Thyroid gland (tissue), 4 donors: Measurements from ENCODE around the gene TYW3. TPM values are rescaled to one million over a fixed set of nuclear protein-coding genes. Genes with fewer than 3 reads are reported as not detected.

Experiments used
- DNase-seq, 2 donors: peaks; one replicate each; pipeline ENCODE4 v3.0.0-alpha.2; 2019
- H3K27ac ChIP-seq, 3 donors: fragments of 200-600 bp; sonication (generic); 1 replicate in 2 of 3; 2 replicates in 1 of 3; pipeline ENCODE4 v1.5.1; 2016 to 2019; ENCODE audit warnings: mild to moderate bottlenecking in 1 of 3, moderate library complexity in 1 of 3
- H3K27me3 ChIP-seq: fragments of 200-600 bp; sonication (generic); one replicate; pipeline ENCODE4 v1.5.1; 2019
- H3K36me3 ChIP-seq, 2 donors: fragments of 200-600 bp; sonication (generic); one replicate each; pipeline ENCODE4 v1.5.1; 2016 to 2019
- H3K4me1 ChIP-seq, 2 donors: fragments of 200-600 bp; sonication (generic); one replicate each; pipeline ENCODE4 v1.5.1; 2017 to 2019
- H3K4me3 ChIP-seq, 3 donors: fragments of 200-600 bp; sonication (generic); replicated peaks in 1 of 3; 1 replicate in 2 of 3; 2 replicates in 1 of 3; pipeline ENCODE4 v1.5.1; 2016; ENCODE audit warnings: mild to moderate bottlenecking in 1 of 3
- H3K9me3 ChIP-seq: fragments of 200-600 bp; sonication (generic); one replicate; pipeline ENCODE4 v1.5.1; 2017
- CTCF ChIP-seq, 6 experiments: fragments of 200-600 bp in 3 of 6; fragments of 450-650 bp in 3 of 6; sonication (generic) in 3 of 6; IDR thresholded peaks; one replicate each; pipeline ENCODE4 v1.5.1; 2016 to 2019; ENCODE audit warnings: antibody characterized with exemption in 6 of 6, mild to moderate bottlenecking in 2 of 6, inconsistent platforms in 1 of 6, moderate library complexity in 1 of 6
- POLR2A ChIP-seq, 2 donors: fragments of 450-650 bp; IDR thresholded peaks; one replicate each; pipeline ENCODE4 v1.6.1; 2017; ENCODE audit warnings: antibody characterized with exemption in 2 of 2, mild to moderate bottlenecking in 2 of 2, moderate library complexity in 1 of 2
- WGBS, 2 donors: methylation state at CpG; one replicate each; pipeline ENCODE4 v1.1.5; 2017; 5-methylcytosine and 5-hydroxymethylcytosine counted together
- intact Hi-C: fragments of 100-400 bp; cut with DNase I; formaldehyde crosslinking; loops from one replicate; pipeline ENCODE4 v1.15.1; 2023
- total RNA-seq, 4 donors: library from RNA; depleted of rRNA; stranded (reverse); fragments of >200 nt; gene quantifications; one replicate each; pipeline ENCODE4 v1.2.3, GENCODE V29; 2016

The TYW3 gene
- total RNA-seq, 4 donors from 2014 or later, result 18.0 to 23.5 (median 21.1) TPM

- Histone ChIP-seq H3K36me3 (no peaks in the 10 kb centered on the region), H3K4me3 (no peak overlapping the region), H3K9me3 (no peaks in the 10 kb centered on the region), H3K27ac (peak overlapping the region in 1 of 3 donors; percentile 26), H3K4me1 (peaks cover 0 to 7% of the 10 kb centered on the region in 2 donors), H3K27me3 (no peaks in the 10 kb centered on the region)
- TF ChIP-seq CTCF (IDR thresholded peaks at IDR 0.05), result no peak
- TF ChIP-seq POLR2A (IDR thresholded peaks at IDR 0.05), result no peak
- DNase-seq, result no peak
- 3 to 57% methylated on average over 2 of the region's 2 CpGs for WGBS, 2 donors
- intact Hi-C loops, result no loop called here
Observed at GRCh38 chr1:74690364-74690696, 42.6 kb upstream of the TYW3 start.

- no peak for TF ChIP-seq POLR2A (IDR thresholded peaks at IDR 0.05)
- no peak for TF ChIP-seq CTCF (IDR thresholded peaks at IDR 0.05)
- WGBS, 2 donors, result 64 to 66% methylated on average over 4 of the region's 4 CpGs
- H3K9me3 ChIP-seq, result no peaks in the 10 kb centered on the region
Observed at GRCh38 chr1:74690909-74691308, 42.0 kb upstream of the TYW3 start.

GRCh38 chr1:74693473-74693872 is 39.5 kb upstream of the TYW3 start:
- H3K27me3 ChIP-seq, result no peaks in the 10 kb centered on the region
- H3K4me3 ChIP-seq, result no peak overlapping the region
- WGBS, 2 donors, result 78 to 79% methylated on average over 2 of the region's 2 CpGs
- DNase-seq, result no peak
- H3K9me3 ChIP-seq, result no peaks in the 10 kb centered on the region
- no peak overlapping the region for H3K27ac ChIP-seq
- TF ChIP-seq POLR2A (IDR thresholded peaks at IDR 0.05), result no peak
- TF ChIP-seq CTCF (IDR thresholded peaks at IDR 0.05), result no peak
- peaks cover 8 to 9% of the 10 kb centered on the region in 2 donors for H3K4me1 ChIP-seq
- intact Hi-C loops, result no loop called here
- H3K36me3 ChIP-seq, result no peaks in the 10 kb centered on the region

More at GRCh38 chr1:74690909-74691308, 42.0 kb upstream of the TYW3 start:
- Histone ChIP-seq H3K4me1 (peaks cover 0 to 7% of the 10 kb centered on the region in 2 donors), H3K36me3 (no peaks in the 10 kb centered on the region), H3K27ac (no peak overlapping the region), H3K4me3 (no peak overlapping the region), H3K27me3 (no peaks in the 10 kb centered on the region)
- intact Hi-C loops, result no loop called here
- no peak for DNase-seq

DNA sequence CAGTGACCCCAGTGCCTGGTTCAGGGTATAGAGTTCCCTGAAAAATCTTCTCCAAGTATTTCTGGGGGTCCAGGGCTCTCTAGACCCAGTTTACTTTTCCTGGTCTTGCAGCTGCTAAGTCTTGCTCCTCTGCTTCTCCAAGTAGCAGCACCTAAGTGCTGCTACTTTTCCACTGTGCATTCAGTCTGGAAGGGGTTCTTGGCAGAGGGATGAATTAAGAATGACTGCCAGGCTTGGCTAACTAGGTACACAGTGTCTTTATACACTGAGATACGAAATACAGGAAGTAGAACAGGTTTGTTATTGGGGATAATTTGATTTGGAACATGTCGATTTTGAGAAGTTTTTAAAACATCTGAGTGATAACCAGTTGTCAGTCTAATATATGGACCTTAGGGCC is 35.1 kb upstream of the TYW3 start:
- Histone ChIP-seq H3K36me3 (no peaks in the 10 kb centered on the region), H3K27ac (peak overlapping the region; percentile 15 to 70 (median 64)), H3K4me1 (peaks cover 5 to 8% of the 10 kb centered on the region in 2 donors), H3K4me3 (no peak overlapping the region), H3K27me3 (no peaks in the 10 kb centered on the region), H3K9me3 (no peaks in the 10 kb centered on the region)
- 33 to 35% methylated on average over 2 of the region's 2 CpGs for WGBS, 2 donors
- no peak for TF ChIP-seq CTCF (IDR thresholded peaks at IDR 0.05)
- intact Hi-C loops, result no loop called here
- DNase-seq, result peak; percentile 50 to 60

DNA sequence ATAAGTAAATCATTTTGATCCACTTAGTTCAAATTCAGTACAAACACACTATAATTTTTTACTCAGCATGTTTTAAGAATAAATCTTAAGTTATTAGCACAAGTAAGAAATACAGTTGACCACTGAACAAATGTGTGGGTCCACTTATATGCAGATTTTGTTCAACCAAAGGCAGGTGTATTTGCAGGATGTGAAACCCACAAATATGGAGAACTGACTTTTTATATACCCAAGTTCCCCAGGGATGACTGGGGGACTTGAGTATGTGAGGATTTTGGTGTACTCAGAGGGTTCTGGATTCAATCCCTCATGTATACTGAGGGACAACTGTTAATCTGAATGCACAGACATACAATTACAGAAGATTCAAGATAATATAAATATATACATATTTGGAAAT is 33.6 kb upstream of the TYW3 start:
- H3K9me3 ChIP-seq, result no peaks in the 10 kb centered on the region
- H3K36me3 ChIP-seq, result peaks cover 0 to 1% of the 10 kb centered on the region in 2 donors
- no peaks in the 10 kb centered on the region for H3K27me3 ChIP-seq
- TF ChIP-seq CTCF (IDR thresholded peaks at IDR 0.05), result no peak
- TF ChIP-seq POLR2A (IDR thresholded peaks at IDR 0.05), result no peak
- DNase-seq, result no peak
- H3K4me1 ChIP-seq, result peaks cover 5 to 8% of the 10 kb centered on the region in 2 donors
- H3K4me3 ChIP-seq, result no peak overlapping the region
- no peak overlapping the region for H3K27ac ChIP-seq
- intact Hi-C loops, result no loop called here
